Activated gamma-delta T cell treated with anti-CD3 and anti-CD28 coated beads, Interleukin-2, amount 50 U/mL, for 16 hours (primary cell): ENCODE results near the gene MKI67.
A peak's percentile ranks its signal among the peaks of the same experiment; 100 is the strongest.

Experiments
- DNase-seq: peaks from one replicate; pipeline ENCODE4 v3.0.0-alpha.2; 2020; ENCODE audit warnings: low read depth

The MKI67 gene

DNA sequence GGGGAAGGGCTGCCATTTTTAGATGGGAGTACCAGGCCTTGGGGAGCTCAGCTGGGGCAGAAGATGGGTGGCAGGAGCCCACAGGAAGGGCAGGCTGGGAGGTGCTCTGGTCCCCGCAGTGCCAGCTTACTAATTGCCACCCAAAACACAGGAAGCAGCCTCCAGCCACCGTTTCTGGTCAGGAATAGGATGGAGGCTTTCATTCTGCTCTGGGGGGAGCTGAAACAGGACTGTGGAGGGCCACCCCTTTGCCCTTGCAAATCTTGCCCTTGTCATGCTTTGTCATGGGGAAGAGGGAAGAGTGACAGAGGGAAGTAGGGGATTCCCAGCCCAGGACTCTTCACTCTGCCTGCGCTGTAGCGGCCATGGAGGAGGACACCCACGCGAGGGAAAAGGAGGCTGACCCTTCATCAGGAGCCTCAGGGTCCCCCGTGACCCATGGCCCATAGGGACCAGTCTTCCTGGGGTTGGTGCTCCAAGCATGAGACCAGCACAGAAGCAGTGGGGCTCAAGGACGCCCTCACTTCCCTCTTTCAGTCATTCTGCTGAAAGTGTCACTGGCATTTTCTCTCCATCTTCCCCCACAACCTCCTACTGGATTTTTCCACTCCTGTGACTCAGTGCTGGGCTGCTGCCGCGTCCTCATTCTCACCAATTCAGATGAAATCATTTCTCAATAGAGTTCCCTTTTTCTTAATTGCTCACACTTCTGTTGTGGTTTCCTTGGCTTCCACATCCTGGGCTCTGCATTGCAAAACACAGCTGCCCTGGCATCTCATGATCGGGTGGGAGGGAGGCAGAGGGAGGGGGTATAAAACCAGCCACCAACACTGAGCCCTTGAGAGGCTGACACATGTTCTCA lies 61.9 kb downstream of the MKI67 start:
- peak; percentile 71 for DNase-seq

DNA sequence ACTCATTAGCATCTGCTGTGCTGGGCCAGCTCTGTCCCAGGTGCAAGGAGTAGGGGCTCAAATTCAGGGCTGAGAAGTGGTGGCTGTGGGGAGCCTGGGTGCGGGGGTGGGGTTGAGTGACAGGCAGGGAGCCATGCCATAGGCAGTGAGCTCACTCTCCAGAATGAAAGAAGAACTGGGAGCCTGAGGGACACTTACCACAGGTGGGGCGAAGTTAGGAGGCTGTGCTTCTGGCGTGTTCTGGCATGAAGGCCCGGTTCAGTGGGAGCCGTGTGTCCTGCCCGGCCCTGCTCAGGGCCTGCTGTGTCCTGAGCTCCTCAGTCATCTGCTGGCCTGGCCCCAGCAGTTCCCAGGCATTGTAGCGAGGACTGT lies 62.5 kb downstream of the MKI67 start:
- DNase-seq, result no peak

DNA sequence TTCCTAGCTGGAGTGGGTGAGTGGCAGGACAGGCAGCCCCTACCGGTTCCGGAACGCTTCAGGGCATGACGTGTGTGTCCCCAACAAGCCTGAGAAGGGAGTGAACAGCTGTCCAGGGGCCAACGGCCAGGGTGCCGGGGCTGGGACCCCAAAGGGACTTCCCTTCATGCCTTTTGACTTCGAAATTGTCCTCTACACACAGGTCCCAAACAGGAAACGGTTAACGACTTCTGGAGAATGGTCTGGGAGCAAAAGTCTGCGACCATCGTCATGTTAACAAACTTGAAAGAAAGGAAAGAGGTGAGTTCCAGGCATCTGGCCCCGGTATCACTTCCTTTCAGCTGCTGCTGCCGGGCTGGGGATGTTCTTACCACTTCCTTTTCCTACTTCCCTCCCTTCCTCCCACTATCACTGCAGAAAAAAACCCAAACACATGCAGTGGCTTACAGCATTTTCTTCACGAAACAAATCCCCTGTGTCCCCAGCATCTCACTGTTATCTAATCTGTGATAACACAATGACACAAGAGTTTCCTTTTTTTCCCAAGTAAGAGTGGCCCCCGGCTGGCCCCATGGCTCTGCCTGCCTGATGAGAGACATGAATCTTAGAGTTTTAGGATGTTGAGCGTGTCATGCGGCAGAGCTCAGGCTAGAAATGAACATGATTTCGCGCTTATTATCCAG lies 63.2 kb downstream of the MKI67 start:
- DNase-seq, result peak; percentile 42

DNA sequence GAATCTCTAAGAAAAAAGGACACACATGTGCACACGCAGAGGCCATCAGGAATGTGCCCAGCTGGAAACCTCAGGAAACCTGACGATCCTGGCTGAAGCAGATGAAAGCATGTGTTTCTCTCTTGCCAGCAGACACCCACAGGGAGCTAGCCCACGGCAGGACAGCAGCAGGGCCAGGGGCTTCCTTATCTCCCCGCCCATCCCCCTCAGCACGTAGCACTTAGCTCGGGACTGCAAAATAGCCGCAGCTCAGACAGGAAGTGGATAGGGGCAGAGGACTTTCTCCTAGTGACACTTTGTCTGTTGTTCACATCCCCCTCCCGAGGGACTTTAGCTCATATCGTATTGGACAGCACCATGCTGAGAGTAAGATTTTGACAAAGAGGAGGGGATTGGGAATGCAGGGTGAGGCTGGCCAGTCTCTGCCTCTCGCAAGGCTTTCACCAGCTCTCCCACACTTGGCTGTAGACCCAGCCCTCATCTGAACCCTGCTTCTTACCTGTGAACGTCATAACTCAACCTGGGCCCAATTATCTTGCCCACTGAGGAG lies 63.8 kb downstream of the MKI67 start:
- DNase-seq, result no peak

DNA sequence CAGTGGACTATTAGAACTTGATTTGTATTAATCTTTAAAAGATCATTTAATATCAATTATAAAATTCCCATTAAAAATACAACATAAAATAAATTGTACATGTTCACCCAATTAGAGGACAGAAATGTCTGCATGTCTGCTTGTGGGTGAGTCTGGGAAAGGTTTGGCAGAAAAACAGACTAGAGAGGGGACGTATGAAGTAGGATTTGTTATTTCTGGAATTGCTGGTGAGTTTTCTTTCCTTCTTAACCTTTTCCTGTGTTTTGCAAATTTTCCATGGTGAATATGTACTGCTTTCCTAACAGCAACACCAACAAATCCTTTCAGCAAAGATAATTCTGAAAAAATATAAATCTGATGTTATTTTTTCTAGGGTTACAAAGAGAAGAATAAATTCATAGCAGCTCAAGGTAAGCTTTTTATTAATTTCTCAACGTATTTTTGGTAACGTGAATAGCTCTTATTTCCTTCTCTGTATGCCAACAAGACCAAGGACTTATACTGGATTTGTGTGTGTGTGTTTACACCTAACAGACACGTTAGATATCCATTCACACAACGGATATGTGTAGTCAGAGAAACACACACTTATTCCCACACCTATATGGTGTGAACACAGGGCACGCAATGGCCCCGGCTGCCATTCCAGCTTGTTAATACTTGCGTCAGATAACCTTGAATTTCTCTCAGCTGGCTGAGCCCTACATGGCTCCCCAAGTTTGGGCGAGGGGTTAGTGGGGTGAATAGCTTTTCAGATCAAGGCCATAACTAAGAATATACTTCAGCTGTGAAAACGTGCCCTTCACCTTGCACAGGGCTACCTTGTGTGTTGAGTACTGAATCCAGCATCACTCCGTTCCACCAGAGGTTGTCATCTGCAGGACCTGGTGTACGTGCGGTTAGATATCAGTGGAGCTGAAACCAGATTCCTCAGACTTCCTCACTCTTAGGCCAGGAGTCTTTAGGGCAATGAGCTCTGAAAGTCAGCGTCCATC lies 64.6 kb downstream of the MKI67 start:
- DNase-seq, result no peak

DNA sequence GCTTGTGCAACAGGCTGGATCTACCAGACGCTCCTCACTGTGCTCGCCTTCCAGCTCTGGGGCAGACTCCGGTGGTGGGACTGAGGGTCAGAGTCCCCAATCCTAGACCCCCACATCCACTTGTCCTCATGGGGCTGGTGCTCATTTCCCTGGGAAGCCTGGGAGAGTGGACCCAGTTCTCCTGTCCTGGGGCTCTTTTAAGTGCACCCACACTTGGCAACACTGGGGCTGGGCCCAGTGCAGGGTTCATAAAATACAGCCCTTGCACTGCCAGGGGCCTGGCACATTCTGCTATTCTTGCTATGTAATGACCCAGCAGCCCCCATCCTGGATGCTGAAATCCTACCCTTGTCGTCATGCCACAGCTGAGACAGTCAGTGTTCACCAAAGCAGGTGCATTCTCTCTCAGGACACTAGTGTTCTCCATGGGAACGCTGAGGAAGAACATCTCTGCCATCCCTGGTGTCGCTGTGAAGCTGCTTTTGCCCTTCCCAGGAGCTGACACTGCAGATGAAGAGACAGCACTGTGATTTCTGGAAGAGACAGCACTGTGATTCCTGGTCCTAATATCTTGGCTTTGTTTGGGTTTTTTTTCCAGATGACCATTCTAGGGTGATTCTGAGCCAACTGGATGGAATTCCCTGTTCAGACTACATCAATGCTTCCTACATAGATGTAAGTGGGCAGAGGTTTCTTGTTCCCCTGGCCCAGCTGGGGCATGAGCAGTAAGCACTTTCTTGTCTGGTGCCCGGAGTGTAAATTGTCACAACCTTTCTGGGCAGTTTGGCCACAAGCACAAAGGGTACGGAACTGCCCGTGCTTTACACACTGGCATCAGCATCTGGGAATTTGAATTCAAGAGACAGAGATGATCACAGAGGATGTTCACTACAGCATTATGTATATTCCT lies 65.6 kb downstream of the MKI67 start:
- no peak for DNase-seq

DNA sequence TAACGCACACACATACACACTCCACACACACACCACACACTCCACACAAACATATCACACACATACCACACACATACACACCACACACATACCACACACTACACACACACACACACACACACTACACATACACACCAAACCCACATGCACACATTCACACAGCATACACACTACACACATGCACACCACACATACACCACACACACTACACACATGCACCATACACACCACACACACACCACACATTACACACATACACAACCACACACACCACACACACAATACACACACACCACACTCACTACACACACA lies 66.3 kb downstream of the MKI67 start:
- no peak for DNase-seq

DNA sequence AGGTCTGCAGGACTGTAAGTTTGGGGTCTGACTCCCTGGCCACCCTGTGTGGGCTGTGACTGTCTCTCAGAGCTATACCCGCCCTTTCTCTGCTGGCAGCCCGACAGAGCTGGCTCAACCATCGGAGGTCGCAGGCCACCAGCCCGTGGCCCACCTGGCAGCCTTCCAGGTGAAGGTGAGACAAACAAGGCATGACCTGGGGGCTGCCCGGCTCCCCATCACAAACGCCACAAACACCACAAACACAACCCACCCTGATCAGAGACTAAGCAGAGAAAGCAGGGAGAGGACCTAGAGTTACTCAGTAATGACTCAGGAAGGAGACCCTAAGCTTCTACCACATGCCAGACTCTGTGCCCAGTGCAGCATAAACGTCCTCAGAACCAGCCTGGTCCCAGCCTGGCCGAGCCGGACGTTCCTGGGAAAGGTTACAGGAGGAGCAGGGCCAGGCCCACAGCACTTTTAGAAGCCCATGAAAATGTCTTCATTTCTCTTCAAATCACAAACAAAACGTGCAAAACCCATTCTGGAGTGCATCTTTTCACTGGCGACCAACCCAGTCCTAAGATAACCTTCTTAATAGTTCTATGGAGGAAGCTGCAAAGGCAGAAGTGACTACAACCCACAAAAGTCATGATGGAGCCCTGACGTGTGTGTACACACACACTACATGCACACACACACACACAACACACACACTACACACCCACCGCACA lies 66.8 kb downstream of the MKI67 start:
- DNase-seq, result no peak

DNA sequence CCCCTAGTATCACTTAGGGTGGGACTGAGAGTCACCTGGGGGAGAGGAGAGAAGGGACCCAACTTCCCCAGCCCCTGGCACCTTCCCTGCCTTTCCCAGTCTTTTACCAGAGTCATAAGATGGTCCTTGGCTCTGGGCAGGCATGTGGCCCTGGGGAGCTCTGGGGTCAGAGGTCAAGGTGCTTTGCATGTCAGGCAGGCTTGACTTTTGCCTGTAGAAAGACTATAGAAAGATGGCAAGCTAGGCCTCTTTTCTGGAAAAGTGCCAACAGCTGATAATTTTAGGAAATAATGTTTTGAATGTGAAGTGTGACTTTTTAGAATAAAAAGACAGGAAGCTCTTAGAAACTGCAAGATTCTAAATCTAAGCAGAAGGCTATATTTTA lies 67.5 kb downstream of the MKI67 start:
- DNase-seq, result no peak

DNA sequence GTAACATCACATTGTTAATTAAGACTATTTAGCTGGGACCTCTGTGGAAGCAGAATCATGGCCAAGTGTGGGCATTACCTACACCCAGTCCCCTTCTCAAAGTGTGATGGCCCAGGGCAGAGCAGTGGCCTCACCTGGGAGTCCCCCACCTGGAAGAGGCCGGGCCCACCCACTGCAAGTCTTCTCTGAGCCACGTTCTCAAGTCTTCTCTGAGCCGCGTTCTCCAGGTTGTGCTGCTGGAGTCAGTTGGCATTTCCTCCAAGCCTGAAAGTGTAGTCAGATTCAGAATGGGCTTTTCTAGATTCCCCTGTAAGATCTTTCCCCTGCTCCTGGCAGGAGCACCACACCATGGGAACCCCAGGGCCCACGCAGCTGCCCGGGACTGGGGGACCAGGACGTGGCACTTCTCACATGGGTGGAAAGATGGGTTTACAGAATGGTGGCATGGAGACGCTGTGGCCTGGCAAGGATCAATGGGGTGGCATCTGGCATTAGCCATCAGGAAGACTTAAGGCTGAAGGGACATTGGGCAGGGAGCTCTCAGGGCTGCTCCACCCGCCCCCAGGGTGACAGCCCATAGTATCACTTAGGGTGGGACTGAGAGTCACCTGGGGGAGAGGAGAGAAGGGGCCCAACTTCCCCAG lies 68.0 kb downstream of the MKI67 start:
- no peak for DNase-seq

DNA sequence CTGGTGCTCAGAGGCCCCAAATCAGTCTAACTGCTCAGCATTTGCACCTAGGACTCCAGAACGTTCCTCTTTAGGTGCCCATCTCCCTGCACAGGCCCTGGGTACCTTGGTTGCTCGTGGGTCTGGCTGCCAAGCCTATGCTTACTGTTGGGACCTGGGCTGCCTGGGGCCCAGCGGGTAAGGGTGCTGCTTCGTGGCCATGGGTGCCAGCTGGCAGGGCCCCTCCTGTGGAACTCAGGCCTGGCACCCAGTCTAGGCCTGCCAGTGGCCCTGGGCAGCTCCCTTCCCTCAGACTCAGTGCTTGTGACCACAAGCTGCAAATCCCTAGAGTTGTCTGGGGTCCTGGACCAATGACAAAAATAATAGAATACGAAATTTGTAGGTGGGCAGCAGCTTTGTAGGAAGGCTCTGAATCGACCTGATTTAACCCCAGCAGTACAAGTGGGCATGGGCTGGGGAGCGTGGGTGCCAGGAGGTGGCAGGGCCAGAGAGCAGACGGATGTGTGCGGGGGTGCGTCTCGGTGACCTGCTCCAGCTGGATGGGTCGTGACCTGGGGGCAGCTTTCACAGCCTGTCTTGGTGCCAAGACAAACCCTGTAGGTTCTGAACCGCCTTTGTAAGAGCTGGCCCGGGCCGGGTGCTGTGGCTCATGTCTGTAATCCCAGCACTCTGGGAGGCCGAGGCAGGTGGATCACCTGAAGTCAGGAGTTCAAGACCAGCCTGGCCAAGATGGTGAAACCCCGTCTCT lies 69.7 kb downstream of the MKI67 start:
- DNase-seq, result no peak

DNA sequence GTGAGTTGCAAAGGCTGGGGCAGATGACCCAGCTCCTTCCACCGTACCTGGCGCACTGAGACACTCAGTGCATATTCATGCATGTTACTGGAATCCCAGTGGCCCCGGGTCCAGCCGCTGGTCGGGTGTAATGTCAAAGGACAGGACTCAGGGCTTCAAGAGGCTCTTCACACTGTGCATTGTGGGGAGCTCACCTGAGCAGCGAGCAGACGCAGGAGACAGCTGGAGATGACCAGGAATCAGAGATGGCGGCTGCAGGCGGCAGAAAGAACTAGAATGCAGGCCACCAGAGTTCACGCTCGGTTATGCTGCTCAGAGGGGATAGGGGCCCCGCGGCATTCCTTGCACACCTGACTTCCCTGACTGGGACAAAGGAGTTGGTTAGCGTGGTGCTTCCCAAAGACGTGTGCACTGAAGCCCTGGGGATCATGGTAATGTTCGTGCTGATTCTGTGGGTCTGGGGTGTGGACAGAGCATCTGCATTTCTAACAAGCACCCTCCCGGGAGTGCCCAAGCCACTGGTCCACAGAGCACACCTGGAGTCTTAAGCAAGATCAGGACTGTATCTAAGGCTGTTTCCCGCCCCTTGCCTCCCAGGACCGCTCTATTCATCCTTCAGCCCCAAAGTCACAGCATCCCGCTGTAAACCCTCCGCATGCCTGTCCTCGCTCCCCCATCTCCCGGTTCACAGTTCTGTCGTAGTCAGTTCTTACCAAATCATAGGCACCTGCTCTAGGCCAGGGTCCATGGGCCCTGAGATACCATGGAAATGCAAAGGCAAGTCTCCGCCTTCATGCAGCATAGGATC lies 71.0 kb downstream of the MKI67 start:
- no peak for DNase-seq

DNA sequence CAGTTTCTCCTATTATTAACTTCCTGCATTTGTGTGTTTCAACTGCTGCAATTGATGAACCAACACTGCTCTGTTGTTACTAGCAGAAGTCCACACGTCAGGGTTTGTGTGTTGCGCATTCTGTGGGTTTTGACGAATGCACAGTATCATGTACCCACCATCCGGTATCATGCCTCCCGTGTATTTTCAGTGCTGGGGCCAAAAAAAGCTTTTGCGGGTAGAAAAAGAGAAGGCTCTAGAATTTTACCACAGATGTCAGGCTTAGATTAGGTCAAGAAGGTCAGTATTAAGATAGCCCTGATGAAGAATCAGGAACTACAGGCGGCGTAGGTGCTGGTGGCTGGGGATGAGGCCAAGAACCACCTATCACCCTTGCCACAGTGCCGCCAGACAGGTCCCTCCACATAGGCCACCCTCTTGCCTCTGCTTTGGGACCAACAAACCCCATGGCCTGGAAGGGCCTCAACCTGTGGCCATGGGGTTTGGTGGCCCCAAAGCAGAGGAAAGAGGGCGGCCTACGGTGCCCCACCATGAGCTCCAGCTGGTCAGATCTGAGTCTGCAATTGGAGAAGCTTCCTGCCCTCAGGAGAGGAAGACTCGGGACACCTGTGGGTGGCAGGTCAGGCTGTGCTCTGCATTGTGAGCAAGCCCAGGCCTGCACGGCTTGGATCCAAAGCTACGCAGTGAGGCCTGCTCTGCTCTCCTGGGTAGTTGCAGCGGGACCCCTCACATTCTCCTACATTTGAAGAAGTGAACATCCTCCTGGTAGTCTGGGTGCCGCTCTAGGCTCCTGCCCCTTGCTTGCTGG lies 71.9 kb downstream of the MKI67 start:
- DNase-seq, result no peak

DNA sequence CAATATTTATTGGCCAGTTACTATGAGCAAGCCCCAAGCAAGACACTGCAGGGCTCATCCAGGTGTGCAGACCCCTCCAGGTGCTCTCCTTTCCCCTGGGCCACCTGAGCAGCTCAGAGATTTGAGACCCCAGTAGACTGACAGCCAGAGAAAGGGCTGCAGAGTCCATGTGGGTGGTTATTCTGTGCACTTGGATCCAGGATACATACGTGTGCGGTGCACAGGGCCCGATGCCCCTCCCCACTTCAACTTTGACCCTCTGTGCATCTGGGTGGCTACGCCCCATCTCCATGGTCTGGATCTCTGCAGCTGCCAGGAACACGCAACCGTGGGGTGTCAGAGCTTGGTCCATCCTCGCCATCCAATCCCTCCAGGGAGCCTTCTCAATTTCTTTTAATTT lies 72.9 kb downstream of the MKI67 start:
- no peak for DNase-seq

DNA sequence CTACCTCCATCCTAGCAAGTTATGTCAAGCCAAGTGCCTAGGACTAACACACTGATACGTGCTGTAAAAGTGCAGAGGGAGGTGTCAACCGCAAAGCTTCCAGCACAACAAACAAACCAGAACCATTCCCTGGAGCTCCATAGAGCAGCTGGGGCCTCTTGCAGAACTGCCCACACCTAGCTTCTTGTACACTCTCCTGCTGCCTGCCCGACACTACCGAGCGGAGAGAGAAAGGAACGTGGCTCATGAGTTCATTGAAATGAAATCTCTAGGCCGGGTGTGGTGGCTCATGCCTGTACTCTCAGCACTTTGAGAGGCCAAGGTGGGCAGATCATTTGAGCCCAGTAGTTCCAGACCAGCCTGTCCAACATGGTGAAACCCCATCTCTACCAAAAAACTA lies 73.5 kb downstream of the MKI67 start:
- no peak for DNase-seq

DNA sequence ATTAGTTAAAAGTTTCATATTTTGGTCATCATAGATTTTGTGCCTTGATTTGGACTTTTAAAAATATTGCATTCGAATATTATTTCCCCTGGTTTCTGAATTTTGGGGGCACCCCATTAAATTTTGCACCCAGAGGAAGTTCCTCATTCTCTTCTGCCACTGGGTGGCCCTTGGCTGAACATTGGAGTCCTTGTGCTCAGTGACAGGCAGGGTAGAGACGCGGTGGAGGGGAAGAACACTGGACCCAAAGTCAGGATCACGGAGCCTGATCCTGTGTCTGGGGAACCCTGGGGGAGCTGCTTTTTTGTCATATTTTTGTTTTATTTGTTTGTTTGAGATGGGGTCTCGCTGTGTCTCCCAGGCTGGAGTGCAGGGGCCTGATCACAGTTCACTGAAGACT lies 74.7 kb downstream of the MKI67 start:
- no peak for DNase-seq

DNA sequence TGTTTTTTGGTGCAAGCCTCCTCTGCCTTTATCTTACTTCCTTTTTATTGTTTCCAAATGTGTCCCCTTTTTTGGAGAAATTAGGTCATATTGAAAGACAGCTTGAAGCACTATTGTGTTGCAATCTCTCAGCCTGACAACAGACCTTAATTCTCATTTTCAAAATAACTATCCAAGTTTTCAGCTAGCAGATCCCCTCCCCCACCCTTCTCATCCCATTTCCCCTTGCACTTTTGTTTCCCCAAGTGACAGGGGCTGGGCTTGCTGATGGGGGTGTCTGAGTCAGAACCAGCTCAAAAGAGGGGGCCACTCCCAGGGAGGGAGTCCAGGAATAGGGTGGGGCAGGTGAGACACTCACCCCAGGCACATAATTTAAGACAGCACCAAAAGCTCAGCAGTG lies 75.3 kb downstream of the MKI67 start:
- DNase-seq, result no peak

DNA sequence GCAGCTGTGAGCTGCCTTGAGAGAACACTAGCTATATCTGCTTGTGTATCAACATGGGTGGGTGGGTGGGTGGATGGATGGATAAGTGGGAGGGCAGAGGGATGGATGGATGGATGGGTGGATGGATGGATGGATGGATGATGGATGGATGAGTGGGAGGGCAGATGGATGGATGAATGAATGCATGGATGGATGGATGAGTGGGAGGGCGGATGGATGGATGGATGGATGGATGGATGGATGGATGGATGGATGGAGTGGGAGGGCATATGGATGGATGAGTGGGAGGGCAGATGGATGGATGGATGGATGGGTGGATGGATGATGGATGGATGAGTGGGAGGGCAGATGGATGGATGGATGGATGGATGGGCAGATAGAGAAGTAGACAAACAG lies 76.1 kb downstream of the MKI67 start:
- no peak for DNase-seq
